SK-N-SH (cell line): ENCODE measurements around the gene KHNYN. TPM values are rescaled to one million over a fixed set of nuclear protein-coding genes. Genes with fewer than 3 reads are reported as not detected.
"Not testable (repeated sequence)": the region's sequence is repeated elsewhere in the genome, so short reads cannot be mapped to it uniquely, and the experiment has no call there.

Experiments
- CTCF ChIA-PET: fragments of 300-600, 350-600 bp; formaldehyde crosslinking; extraction: SDS; loops from one replicate; lab custom pipeline; 2021; lab: Yijun Ruan, JAX
- POLR2A ChIA-PET: fragments of 350-600 bp; sonication (Branson Sonifier 250); formaldehyde crosslinking; extraction: SDS; loops from one replicate; lab custom pipeline; 2020; ENCODE audit warnings: antibody characterized with exemption, inconsistent platforms; lab: Yijun Ruan, JAX
- DNase-seq: peaks from one replicate; pipeline ENCODE4 v3.0.0; 2012
- H2AFZ ChIP-seq: fragments of 200-600 bp; sonication (generic); 2 replicates; pipeline ENCODE4 v1.8.1; 2016; ENCODE audit warnings: antibody characterized with exemption, mild to moderate bottlenecking, low read depth
- H3F3A ChIP-seq: fragments of 200-600 bp; sonication (generic); replicated peaks from 2 replicates; pipeline ENCODE3; 2016; ENCODE audit warnings: antibody characterized with exemption, mild to moderate bottlenecking; ENCODE audit not compliant: insufficient read depth
- H3K27ac ChIP-seq, 2 experiments: fragments of 200-500 bp in 1 of 2; fragments of 200-600 bp in 1 of 2; sonication (Bioruptor generic) in 1 of 2; sonication (generic), shearing (Covaris generic) in 1 of 2; 2 replicates each; pipeline versions ENCODE4 v1.5.1 to v1.6.1; 2014 to 2016; ENCODE audit warnings: low read depth in 2 of 2, inconsistent platforms in 1 of 2, low read length in 1 of 2, mild to moderate bottlenecking in 1 of 2, mixed read lengths in 1 of 2
- H3K27me3 ChIP-seq: fragments of 200-600 bp; sonication (generic), shearing (Covaris generic); 2 replicates; pipeline ENCODE4 v1.6.1; 2016; ENCODE audit warnings: mixed run types; ENCODE audit not compliant: insufficient read depth
- H3K36me3 ChIP-seq, 2 experiments: fragments of 200-500 bp in 1 of 2; fragments of 200-600 bp in 1 of 2; sonication (Bioruptor generic) in 1 of 2; sonication (generic) in 1 of 2; replicated peaks in 1 of 2; 2 replicates each; pipeline versions ENCODE3 to v1.5.1; 2014 to 2016; ENCODE audit warnings: low read length in 1 of 2, mild to moderate bottlenecking in 1 of 2; ENCODE audit not compliant: insufficient read depth in 2 of 2, control insufficient read depth in 1 of 2
- H3K4me1 ChIP-seq, 2 experiments: fragments of 200-500 bp in 1 of 2; fragments of 200-600 bp in 1 of 2; sonication (Bioruptor generic) in 1 of 2; sonication (generic), shearing (Covaris generic) in 1 of 2; 2 replicates each; pipeline versions ENCODE4 v1.5.1 to v1.6.1; 2014 to 2016; ENCODE audit warnings: low read depth in 1 of 2, low read length in 1 of 2, mixed run types in 1 of 2; ENCODE audit not compliant: insufficient read depth in 2 of 2, control insufficient read depth in 1 of 2
- H3K4me2 ChIP-seq: fragments of 200-600 bp; sonication (generic), shearing (Covaris generic); 2 replicates; pipeline ENCODE4 v1.6.1; 2017; ENCODE audit warnings: mixed run types
- H3K4me3 ChIP-seq, 2 experiments: fragments of 200-500 bp in 1 of 2; fragments of 200-600 bp in 1 of 2; sonication (Bioruptor generic) in 1 of 2; sonication (generic), shearing (Covaris generic) in 1 of 2; 2 replicates each; pipeline versions ENCODE4 v1.5.1 to v1.8.1; 2014 to 2016; ENCODE audit warnings: low read depth in 2 of 2, inconsistent platforms in 1 of 2, low read length in 1 of 2, mild to moderate bottlenecking in 1 of 2, mixed read lengths in 1 of 2, moderate library complexity in 1 of 2
- H3K79me2 ChIP-seq: fragments of 200-600 bp; sonication (generic); 2 replicates; pipeline ENCODE4 v1.8.1; 2017; ENCODE audit warnings: mild to moderate bottlenecking; ENCODE audit not compliant: insufficient read depth
- H3K9ac ChIP-seq: fragments of 200-600 bp; sonication (generic); 2 replicates; pipeline ENCODE4 v1.6.1; 2017; ENCODE audit warnings: mixed run types
- H3K9me2 ChIP-seq: fragments of 200-600 bp; sonication (generic); 2 replicates; pipeline ENCODE4 v1.6.1; 2017; ENCODE audit warnings: mixed run types
- H3K9me3 ChIP-seq: fragments of 200-600 bp; sonication (generic); 2 replicates; pipeline ENCODE4 v1.6.1; 2017; ENCODE audit warnings: mixed run types, mild to moderate bottlenecking, moderate library complexity
- H4K20me1 ChIP-seq: fragments of 200-600 bp; sonication (generic); 2 replicates; pipeline ENCODE4 v1.6.1; 2017; ENCODE audit warnings: mild to moderate bottlenecking, mixed run types; ENCODE audit not compliant: insufficient read depth
- EZH2phosphoT487 ChIP-seq: fragments of 200-600 bp; sonication (generic); IDR thresholded peaks from 2 replicates; pipeline ENCODE4 v1.6.1; 2017; ENCODE audit warnings: low read depth, mixed run types, mild to moderate bottlenecking, antibody characterized with exemption, moderate library complexity, borderline replicate concordance
- RAD21 ChIP-seq: IDR thresholded peaks from 2 replicates; pipeline ENCODE4 v1.6.1; 2012; ENCODE audit warnings: mild to moderate bottlenecking, low read length
- SMC3 ChIP-seq: IDR thresholded peaks from 2 replicates; pipeline ENCODE4 v1.6.1; 2012; ENCODE audit warnings: low read depth, low read length, improper control_type of control experiment
- WGBS: methylation state at CpG from one replicate; pipeline ENCODE4 v1.1.6; 2017; ENCODE audit warnings: low lambda C conversion rate; 5-methylcytosine and 5-hydroxymethylcytosine counted together
- polyA plus RNA-seq, 3 experiments: library from polyadenylated mRNA; depleted of rRNA; stranded (reverse); fragments of >200 nt; gene quantifications; 2 replicates each; pipeline ENCODE4 v1.2.3, GENCODE V29; 2012
- TF ChIP-seq, protein P1 (sequence below): fragments of 200-600 bp; sonication (generic); IDR thresholded peaks from 2 replicates; pipeline ENCODE4 v1.6.1; 2017; ENCODE audit warnings: antibody characterized with exemption, mild to moderate bottlenecking, moderate library complexity

The KHNYN gene
- polyA plus RNA-seq, 1 of the 3 experiments (the other 2 are of a cell fraction) = 18.3 TPM

- CTCF ChIA-PET = interaction anchor here (1.5 kb wide), 1 partner anchor 142 kb away, joined by 4 read pairs; no protein-coding TSS in a partner anchor
- no peaks in the 10 kb centered on the region for H3K79me2 ChIP-seq
- POLR2A ChIA-PET = no interaction called here
- no peak for DNase-seq
- no peaks in the 10 kb centered on the region for H3K9me2 ChIP-seq
- 77% methylated on average over 4 of the region's 4 CpGs for WGBS
- no peaks in the 10 kb centered on the region for H3F3A ChIP-seq
- no peaks in the 10 kb centered on the region for H3K27me3 ChIP-seq
- no peak overlapping the region for H3K9ac ChIP-seq
- H3K4me1 ChIP-seq = peaks cover 0 to 3% of the 10 kb centered on the region in 2 experiments; a peak in 1 of 4 replicates
- H3K36me3 ChIP-seq = no peaks in the 10 kb centered on the region
- no peak overlapping the region for H3K27ac ChIP-seq
- H4K20me1 ChIP-seq = no peaks in the 10 kb centered on the region
- no peak for TF ChIP-seq SMC3
- no peak overlapping the region for H2AFZ ChIP-seq
- H3K4me3 ChIP-seq = no peak overlapping the region
- H3K9me3 ChIP-seq = no peaks in the 10 kb centered on the region
- no peak overlapping the region for H3K4me2 ChIP-seq
Observed at GRCh38 chr14:24475261-24475660, 45.5 kb downstream of the KHNYN start.

- H3K4me3 ChIP-seq, H3K27me3 ChIP-seq, H3K9ac ChIP-seq, H3K4me1 ChIP-seq, H3K4me2 ChIP-seq, H4K20me1 ChIP-seq, H3K36me3 ChIP-seq, H3K9me2 ChIP-seq, H3K27ac ChIP-seq, POLR2A ChIA-PET, DNase-seq, CTCF ChIA-PET, H3F3A ChIP-seq, H3K79me2 ChIP-seq, H2AFZ ChIP-seq, H3K9me3 ChIP-seq: not testable (repeated sequence)
- WGBS = 0% methylated on average over 1 of the region's 1 CpG
Observed at GRCh38 chr14:24479999-24480398, 50.2 kb downstream of the KHNYN start.

DNA sequence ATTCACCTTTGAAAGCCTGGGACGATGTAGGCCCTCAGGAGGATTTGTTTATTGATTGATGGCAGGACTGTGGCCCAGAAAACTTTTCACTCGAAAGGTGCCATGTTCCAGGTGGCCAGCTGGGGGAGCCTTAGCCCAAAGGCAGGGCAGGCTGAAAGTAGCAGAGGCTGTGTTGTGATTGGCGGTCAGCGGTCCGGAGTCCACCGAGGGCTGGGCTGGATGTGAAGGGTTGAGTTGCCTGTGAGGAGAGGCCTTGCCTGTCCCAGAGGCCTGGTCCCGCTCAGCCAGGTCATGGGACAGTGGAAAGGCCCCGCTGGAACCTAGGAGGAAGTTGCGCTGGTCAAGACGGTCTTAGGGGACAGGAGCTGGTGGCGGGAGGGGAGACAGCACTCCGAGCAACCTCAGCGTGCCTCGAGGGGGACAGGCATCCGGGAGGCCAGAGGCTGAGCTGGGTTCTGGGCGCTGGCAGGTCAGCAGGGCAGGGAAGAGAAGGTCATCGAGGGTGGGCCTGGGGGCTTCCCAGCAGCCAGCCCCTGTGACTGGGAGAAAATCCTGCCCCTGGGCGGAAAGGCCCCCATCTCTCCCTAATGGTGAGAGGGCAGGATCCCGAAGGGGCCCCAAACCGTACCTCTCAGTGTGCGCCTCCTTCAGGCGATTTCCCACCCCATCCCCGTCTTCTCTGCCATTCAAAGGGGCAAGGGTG is 52.0 kb downstream of the KHNYN start:
- Histone ChIP-seq H4K20me1 (no peaks in the 10 kb centered on the region), H3K9ac (no peak overlapping the region), H3K36me3 (no peaks in the 10 kb centered on the region), H3F3A (no peaks in the 10 kb centered on the region), H3K27ac (no peak overlapping the region), H3K4me2 (no peak overlapping the region), H3K4me1 (no peaks in the 10 kb centered on the region; a peak in 1 of 4 replicates), H2AFZ (no peak overlapping the region; the same call in 1 of the 2 replicates), H3K27me3 (no peaks in the 10 kb centered on the region), H3K79me2 (no peaks in the 10 kb centered on the region)
- ChIA-PET CTCF (interaction anchor here (1.0 to 1.5 kb wide), 4 partner anchors 8 to 24 kb away, joined by 3 to 5 read pairs (median 4); no protein-coding TSS in a partner anchor), POLR2A (no interaction called here)
- WGBS = 38% methylated on average over 18 of the region's 23 CpGs
- DNase-seq = peak; percentile 77
- TF ChIP-seq SMC3 = peak; percentile 26; the same call in 1 of the 2 replicates
- TF ChIP-seq, protein P1, sequence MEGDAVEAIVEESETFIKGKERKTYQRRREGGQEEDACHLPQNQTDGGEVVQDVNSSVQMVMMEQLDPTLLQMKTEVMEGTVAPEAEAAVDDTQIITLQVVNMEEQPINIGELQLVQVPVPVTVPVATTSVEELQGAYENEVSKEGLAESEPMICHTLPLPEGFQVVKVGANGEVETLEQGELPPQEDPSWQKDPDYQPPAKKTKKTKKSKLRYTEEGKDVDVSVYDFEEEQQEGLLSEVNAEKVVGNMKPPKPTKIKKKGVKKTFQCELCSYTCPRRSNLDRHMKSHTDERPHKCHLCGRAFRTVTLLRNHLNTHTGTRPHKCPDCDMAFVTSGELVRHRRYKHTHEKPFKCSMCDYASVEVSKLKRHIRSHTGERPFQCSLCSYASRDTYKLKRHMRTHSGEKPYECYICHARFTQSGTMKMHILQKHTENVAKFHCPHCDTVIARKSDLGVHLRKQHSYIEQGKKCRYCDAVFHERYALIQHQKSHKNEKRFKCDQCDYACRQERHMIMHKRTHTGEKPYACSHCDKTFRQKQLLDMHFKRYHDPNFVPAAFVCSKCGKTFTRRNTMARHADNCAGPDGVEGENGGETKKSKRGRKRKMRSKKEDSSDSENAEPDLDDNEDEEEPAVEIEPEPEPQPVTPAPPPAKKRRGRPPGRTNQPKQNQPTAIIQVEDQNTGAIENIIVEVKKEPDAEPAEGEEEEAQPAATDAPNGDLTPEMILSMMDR = peak; percentile 59
- no peak for TF ChIP-seq EZH2phosphoT487
- TF ChIP-seq RAD21 = peak; percentile 57
- TF ChIP-seq, all 33 proteins: peak for 3
- Histone ChIP-seq H3K4me3 (no peak overlapping the region), H3K9me2 (no peaks in the 10 kb centered on the region), H3K9me3 (no peaks in the 10 kb centered on the region)

DNA sequence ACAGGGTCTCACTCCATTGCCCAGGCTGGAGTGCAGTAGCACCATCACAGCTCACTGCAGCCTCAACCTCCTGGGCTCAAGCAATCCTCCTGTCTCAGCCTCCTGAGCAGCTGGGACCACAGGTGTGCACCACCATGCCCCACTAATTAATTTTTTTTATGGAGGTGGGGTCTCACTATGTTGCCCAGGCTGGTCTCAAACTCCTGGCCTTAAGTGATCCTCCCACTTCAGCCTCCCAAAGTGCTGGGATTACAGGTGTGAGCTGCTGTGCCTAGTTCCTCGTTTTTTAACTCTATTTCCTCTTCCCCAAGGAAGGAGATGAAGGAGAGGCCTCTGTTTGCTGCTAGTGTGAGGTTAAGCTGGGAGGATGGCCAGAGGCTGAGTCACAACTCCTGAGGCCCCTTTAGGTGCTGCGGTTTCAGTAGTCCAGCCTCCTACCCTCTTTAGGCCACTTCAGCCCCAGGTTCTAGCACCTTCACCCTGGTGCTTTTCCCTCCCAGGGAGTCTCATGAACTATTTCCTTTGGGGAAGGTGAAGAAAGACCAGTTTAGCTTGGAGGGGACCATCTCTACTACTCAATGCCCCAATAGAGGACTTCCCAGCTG is 53.0 kb downstream of the KHNYN start:
- CTCF ChIA-PET = interaction anchor here (1.6 to 1.7 kb wide), 2 partner anchors 42 to 199 kb away, joined by 3 to 4 read pairs; no protein-coding TSS in a partner anchor
- DNase-seq, H3K4me2 ChIP-seq, H3K27me3 ChIP-seq, H3K4me3 ChIP-seq, H3K4me1 ChIP-seq, H4K20me1 ChIP-seq, H3K9ac ChIP-seq, H3K79me2 ChIP-seq, H3K36me3 ChIP-seq, H3K9me2 ChIP-seq, H3K27ac ChIP-seq, POLR2A ChIA-PET, H2AFZ ChIP-seq, H3F3A ChIP-seq, H3K9me3 ChIP-seq: not testable (repeated sequence)
- WGBS = 40% methylated on average over 2 of the region's 2 CpGs
